NCI-H146 (cell line): ENCODE measurements around the gene XRCC6.
"Not testable (repeated sequence)": the region's sequence is repeated elsewhere in the genome, so short reads cannot be mapped to it uniquely, and the experiment has no call there.

Experiments used
- DNase-seq: peaks from one replicate; lab custom pipeline; 2025; lab: John Stamatoyannopoulos, UW

XRCC6 gene

GRCh38 chr22:41621099-41621910 lies at the start of gene XRCC6:
Gene XRCC6 (plus strand): TSS chr22:41621295. CDS start chr22:41622005, 710 bp downstream.
- DNase-seq, result peak; percentile 98

GRCh38 chr22:41571786-41572185 lies 49.3 kb upstream of the XRCC6 start:
- no peak for DNase-seq

DNA sequence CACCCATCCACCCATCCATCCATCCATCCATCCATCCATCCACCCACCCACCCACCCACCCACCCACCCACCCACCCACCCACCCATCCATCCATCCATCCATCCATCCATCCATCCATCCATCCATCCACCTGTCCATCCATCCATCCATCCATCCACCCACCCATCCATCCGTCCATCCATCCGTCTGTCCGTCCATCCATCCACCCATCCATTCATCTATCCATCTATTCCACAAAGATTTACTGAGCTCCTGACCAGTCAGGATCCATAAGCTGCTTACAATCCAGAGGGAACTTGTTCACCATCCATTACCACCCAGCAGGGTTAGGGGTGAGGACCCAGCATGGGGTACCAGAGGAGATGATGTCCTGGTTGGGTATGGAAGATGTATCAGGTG lies 48.8 kb upstream of the XRCC6 start:
- not testable (repeated sequence) for DNase-seq

- DNase-seq, result no peak
Measured at GRCh38 chr22:41573677-41574076, 47.4 kb upstream of the XRCC6 start.

- DNase-seq, result no peak
Measured at GRCh38 chr22:41574847-41575381, 46.2 kb upstream of the XRCC6 start.

DNA sequence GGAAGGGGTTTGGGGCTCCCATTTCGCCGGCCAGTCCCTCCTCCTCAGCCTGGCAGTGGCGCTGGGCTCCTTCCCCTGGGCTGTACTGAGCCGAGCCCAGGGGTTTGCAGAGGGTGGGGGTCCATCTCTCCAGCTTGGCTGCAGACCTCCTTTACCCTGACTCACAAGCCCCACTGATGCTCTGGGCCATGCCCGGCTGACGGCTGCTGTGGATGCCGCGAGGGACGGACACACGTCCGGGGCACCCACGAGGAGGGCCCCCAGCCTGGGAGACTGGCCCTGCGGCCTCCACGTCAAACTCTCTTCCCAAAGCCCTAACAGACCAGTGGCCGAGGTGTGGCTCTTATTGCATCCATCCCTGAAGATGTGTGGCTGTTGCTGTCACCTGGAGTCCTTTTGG lies 45.6 kb upstream of the XRCC6 start:
- DNase-seq, result no peak

DNA sequence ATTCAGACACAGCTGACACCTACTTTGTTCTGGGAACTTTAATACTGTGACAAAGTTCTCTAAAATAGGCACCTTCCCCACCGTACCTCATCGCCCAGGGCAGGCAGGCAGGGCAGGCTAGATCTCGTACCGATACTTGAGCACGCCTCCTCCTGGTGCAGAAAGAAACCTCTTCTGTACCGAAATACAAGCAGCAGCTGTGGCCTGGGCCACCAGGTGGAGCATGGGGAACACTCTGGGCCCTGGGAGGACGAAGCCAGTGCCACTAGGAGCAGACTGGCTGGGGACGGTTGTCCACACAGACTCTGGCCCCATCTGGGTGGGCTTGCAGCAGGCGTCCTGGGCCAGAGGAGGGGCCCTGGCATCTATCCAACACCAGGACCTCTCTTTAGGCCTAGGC lies 44.2 kb upstream of the XRCC6 start:
- no peak for DNase-seq

GRCh38 chr22:41578114-41578513 lies 43.0 kb upstream of the XRCC6 start:
- no peak for DNase-seq

GRCh38 chr22:41578818-41579217 lies 42.3 kb upstream of the XRCC6 start:
- DNase-seq, result no peak

DNA sequence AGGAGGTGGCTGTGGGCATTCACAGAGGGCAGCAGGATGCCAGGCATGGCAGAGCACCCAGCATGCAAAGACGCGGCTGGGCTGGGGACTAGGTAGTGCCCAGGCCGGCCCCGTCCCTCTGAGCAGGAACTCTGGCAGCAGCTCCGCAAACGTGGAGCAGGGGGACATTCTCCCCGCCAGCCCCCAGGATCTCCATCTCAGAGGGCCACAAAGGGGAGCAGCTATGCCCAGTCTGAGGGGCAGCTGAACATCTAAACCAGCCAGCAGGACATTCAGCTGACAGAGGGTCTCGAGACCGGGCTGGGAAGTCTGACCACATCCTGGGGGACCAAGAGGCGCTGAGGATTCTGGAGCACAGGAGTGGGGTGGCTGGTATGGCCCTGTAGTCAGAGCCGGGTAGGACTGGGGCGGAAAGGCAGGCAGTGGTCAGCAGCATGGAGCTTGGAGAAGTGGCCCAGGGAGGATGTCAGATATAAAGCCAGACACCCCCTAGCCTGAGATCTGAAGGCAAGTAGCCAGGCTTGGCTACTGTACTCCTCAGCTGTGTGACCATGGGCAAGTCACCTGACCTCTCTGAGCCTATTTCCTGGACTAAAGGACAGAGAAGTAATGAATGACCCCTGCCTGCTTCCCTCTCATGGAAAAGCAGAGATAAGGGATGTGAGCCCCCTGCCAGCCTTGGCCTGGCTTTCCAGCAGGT lies 41.6 kb upstream of the XRCC6 start:
- DNase-seq, result no peak

DNA sequence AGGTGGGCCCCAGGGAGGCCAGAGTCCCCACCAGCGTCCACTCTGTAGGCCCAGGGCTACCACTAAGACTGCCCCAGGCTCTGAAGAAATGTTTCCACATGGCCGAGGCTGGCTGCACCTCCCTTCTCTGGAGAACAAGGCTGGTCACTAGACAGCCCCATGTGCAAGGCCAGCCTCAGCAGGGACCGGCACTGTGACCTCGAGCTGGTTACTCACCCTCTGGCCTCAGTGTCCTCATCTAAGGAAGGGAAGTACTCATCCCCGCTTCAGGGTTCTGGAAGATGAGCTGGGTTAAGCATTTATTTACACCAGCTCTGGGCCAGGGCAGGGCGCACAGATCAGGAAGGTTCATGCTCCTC lies 41.1 kb upstream of the XRCC6 start:
- no peak for DNase-seq

- DNase-seq, result no peak
Measured at GRCh38 chr22:41582694-41583093, 38.4 kb upstream of the XRCC6 start.

- no peak for DNase-seq
Measured at GRCh38 chr22:41584881-41585280, 36.2 kb upstream of the XRCC6 start.

- no peak for DNase-seq
Measured at GRCh38 chr22:41585898-41586297, 35.2 kb upstream of the XRCC6 start.

DNA sequence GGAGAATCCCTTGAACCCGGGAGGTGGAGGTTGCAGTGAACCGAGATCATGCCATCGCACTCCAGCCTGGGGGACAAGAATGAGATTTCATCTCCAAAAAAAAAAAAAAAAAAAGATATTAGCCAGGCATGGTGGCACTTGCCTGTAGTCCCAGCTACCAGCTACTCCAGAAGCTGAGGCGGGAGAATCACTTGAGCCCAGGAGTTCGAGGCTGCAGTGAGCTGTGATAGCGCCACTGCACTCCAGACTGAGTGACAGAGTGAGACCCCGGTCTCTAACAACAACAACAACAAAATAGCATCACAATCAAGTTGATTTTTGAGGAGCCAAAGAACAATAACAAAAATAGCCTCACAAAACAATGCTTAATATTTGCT lies 33.8 kb upstream of the XRCC6 start:
- DNase-seq, result no peak

- DNase-seq, result peak; percentile 99
Measured at GRCh38 chr22:41589391-41590241, 31.5 kb upstream of the XRCC6 start, which contains the start of gene PMM1. Gene PMM1 (minus strand): TSS chr22:41589840. CDS start chr22:41589805, 35 bp downstream.

GRCh38 chr22:41593336-41593960 lies 27.6 kb upstream of the XRCC6 start:
- DNase-seq, result not testable (repeated sequence)

DNA sequence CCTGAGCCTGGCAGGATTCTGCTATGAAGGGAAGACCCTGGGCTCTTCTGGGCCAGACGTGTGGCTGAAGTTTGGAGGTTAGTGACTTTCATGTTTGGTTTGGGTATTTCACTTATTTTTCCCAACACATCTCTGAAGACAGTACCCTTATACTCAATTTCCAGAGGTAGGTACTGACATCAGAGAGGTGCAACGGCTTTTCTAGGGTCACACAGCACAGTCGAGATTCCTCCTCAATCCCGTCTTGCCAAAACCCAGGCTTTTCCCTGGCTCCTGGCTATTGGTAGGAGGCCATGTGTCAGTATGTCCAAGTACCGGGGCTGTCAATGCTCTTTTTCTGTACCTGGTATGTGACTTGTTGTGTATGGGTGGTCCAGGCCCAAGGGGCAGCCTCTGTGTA lies 25.4 kb upstream of the XRCC6 start:
- DNase-seq, result no peak

- DNase-seq, result peak; percentile 12
Measured at GRCh38 chr22:41596776-41597634, 24.1 kb upstream of the XRCC6 start.

DNA sequence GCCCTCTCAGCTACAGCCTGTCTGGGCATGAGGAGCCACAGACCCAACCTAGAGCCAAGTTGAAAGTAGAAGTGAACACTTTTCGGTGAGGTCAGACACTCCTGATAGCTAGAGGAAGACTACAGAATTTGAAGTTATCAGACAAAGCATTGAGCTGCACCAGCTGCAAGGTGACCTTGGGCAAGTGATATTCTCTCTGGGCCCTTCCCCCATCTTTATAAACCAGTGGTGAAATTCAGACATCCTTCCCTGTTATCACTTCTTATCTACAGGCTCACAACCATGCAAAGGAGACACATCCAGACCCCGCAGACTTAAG lies 23.5 kb upstream of the XRCC6 start:
- no peak for DNase-seq

DNA sequence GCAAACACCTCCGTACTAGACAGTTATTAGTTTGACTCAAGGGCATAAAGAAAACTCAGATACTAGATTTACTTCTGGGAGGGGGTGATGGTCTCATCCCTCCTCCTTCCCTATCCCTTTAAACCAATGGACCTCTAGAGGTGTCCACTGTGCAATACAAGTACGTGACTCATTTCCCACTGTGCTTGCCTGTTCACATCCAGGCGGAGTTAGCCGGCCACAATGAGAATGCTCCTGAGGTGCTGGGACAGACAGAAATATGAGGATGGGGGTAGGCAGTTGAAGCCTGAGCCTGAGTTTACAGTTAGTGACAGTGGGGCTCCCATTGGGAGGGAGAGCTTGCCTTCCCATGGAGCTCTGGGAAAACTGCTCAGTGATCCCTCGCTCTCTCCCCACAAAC lies 23.0 kb upstream of the XRCC6 start:
- no peak for DNase-seq
